ENCODE measurements around the gene CITED2.

The CITED2 gene

GRCh38 chr6:139394027-139394649, 19.7 kb upstream of the CITED2 start:
- ATAC-seq (no peak), DNase-seq (no peak)
- no peak overlapping the region for H3K27ac Mint-ChIP-seq
- peaks cover 7% of the 10 kb centered on the region for H3K27me3 Mint-ChIP-seq
- H3K4me3 Mint-ChIP-seq = no peak overlapping the region
- no peaks in the 10 kb centered on the region for H3K4me1 Mint-ChIP-seq
- H3K9me3 Mint-ChIP-seq = no peaks in the 10 kb centered on the region

GRCh38 chr6:139392794-139393193, 18.3 kb upstream of the CITED2 start:
- DNase-seq (no peak), ATAC-seq (no peak)
- no peak overlapping the region for H3K4me3 Mint-ChIP-seq
- no peaks in the 10 kb centered on the region for H3K9me3 Mint-ChIP-seq
- no peak overlapping the region for H3K27ac Mint-ChIP-seq
- no peaks in the 10 kb centered on the region for H3K4me1 Mint-ChIP-seq
- H3K27me3 Mint-ChIP-seq = peaks cover 5% of the 10 kb centered on the region

GRCh38 chr6:139391709-139392108, 17.3 kb upstream of the CITED2 start:
- no peak overlapping the region for H3K27ac Mint-ChIP-seq
- no peak overlapping the region for H3K4me3 Mint-ChIP-seq
- H3K9me3 Mint-ChIP-seq = no peaks in the 10 kb centered on the region
- H3K4me1 Mint-ChIP-seq = no peaks in the 10 kb centered on the region
- no peaks in the 10 kb centered on the region for H3K27me3 Mint-ChIP-seq
- no peak for DNase-seq
- no peak for ATAC-seq

- Mint-ChIP-seq H3K27me3 (no peaks in the 10 kb centered on the region), H3K9me3 (no peaks in the 10 kb centered on the region), H3K27ac (no peak overlapping the region), H3K4me3 (no peak overlapping the region), H3K4me1 (no peaks in the 10 kb centered on the region)
- ATAC-seq (no peak), DNase-seq (no peak)
Measured at GRCh38 chr6:139390447-139390846, 16.0 kb upstream of the CITED2 start.

GRCh38 chr6:139388384-139388783, 13.9 kb upstream of the CITED2 start:
- Mint-ChIP-seq H3K27ac (no peak overlapping the region), H3K4me3 (no peak overlapping the region), H3K9me3 (no peaks in the 10 kb centered on the region), H3K4me1 (no peaks in the 10 kb centered on the region), H3K27me3 (no peaks in the 10 kb centered on the region)
- ATAC-seq (no peak), DNase-seq (no peak)

- no peaks in the 10 kb centered on the region for H3K9me3 Mint-ChIP-seq
- H3K27me3 Mint-ChIP-seq = no peaks in the 10 kb centered on the region
- ATAC-seq (no peak), DNase-seq (no peak)
- H3K4me3 Mint-ChIP-seq = no peak overlapping the region
- H3K27ac Mint-ChIP-seq = no peak overlapping the region
- H3K4me1 Mint-ChIP-seq = no peaks in the 10 kb centered on the region
Measured at GRCh38 chr6:139386404-139386803, 12.0 kb upstream of the CITED2 start.

GRCh38 chr6:139381216-139381865, 6.9 kb upstream of the CITED2 start:
- ATAC-seq (no peak), DNase-seq (no peak)
- Mint-ChIP-seq H3K4me1 (peaks cover 14% of the 10 kb centered on the region), H3K9me3 (no peaks in the 10 kb centered on the region), H3K27me3 (no peaks in the 10 kb centered on the region), H3K27ac (no peak overlapping the region), H3K4me3 (no peak overlapping the region)

- H3K9me3 Mint-ChIP-seq = no peaks in the 10 kb centered on the region
- H3K27me3 Mint-ChIP-seq = no peaks in the 10 kb centered on the region
- no peak for DNase-seq
- no peak for ATAC-seq
- no peak overlapping the region for H3K4me3 Mint-ChIP-seq
- H3K27ac Mint-ChIP-seq = no peak overlapping the region
- peaks cover 19% of the 10 kb centered on the region for H3K4me1 Mint-ChIP-seq
Measured at GRCh38 chr6:139380611-139381010, 6.2 kb upstream of the CITED2 start.

- Mint-ChIP-seq H3K4me1 (peaks cover 19% of the 10 kb centered on the region), H3K27me3 (no peaks in the 10 kb centered on the region), H3K9me3 (no peaks in the 10 kb centered on the region), H3K27ac (no peak overlapping the region), H3K4me3 (no peak overlapping the region)
- ATAC-seq (no peak), DNase-seq (no peak)
Measured at GRCh38 chr6:139380168-139380567, 5.7 kb upstream of the CITED2 start.

- Mint-ChIP-seq H3K27me3 (no peaks in the 10 kb centered on the region), H3K4me3 (no peak overlapping the region), H3K4me1 (peaks cover 19% of the 10 kb centered on the region), H3K27ac (no peak overlapping the region), H3K9me3 (no peaks in the 10 kb centered on the region)
- no peak for DNase-seq
- no peak for ATAC-seq
Measured at GRCh38 chr6:139378882-139379341, 4.5 kb upstream of the CITED2 start.

GRCh38 chr6:139378226-139378625, 3.8 kb upstream of the CITED2 start:
- ATAC-seq = no peak
- no peak for DNase-seq
- peaks cover 19% of the 10 kb centered on the region for H3K4me1 Mint-ChIP-seq
- H3K27ac Mint-ChIP-seq = no peak overlapping the region
- H3K4me3 Mint-ChIP-seq = no peak overlapping the region
- H3K9me3 Mint-ChIP-seq = no peaks in the 10 kb centered on the region
- H3K27me3 Mint-ChIP-seq = no peaks in the 10 kb centered on the region

GRCh38 chr6:139376604-139377218, 2.3 kb upstream of the CITED2 start:
- ATAC-seq = no peak
- DNase-seq = no peak
- no peak overlapping the region for H3K27ac Mint-ChIP-seq
- no peaks in the 10 kb centered on the region for H3K9me3 Mint-ChIP-seq
- peak overlapping the region; percentile 92 to 96 for H3K4me3 Mint-ChIP-seq
- H3K27me3 Mint-ChIP-seq = no peaks in the 10 kb centered on the region
- H3K4me1 Mint-ChIP-seq = peaks cover 19% of the 10 kb centered on the region

- Mint-ChIP-seq H3K9me3 (no peaks in the 10 kb centered on the region), H3K27ac (peak overlapping the region; percentile 98 to 99), H3K4me3 (peak overlapping the region; percentile 92 to 96), H3K4me1 (peaks cover 26% of the 10 kb centered on the region), H3K27me3 (no peaks in the 10 kb centered on the region)
- DNase-seq = no peak
- ATAC-seq = no peak
Measured at GRCh38 chr6:139376017-139376330, 1.5 kb upstream of the CITED2 start.

- H3K9me3 Mint-ChIP-seq = no peaks in the 10 kb centered on the region
- H3K4me3 Mint-ChIP-seq = peak overlapping the region; percentile 92 to 96
- H3K27ac Mint-ChIP-seq = peak overlapping the region; percentile 98 to 99
- no peaks in the 10 kb centered on the region for H3K27me3 Mint-ChIP-seq
- H3K4me1 Mint-ChIP-seq = peaks cover 31% of the 10 kb centered on the region
- peak; percentile 55 for ATAC-seq
- DNase-seq = peak; percentile 84 to 87
Measured at GRCh38 chr6:139375226-139376016, 973 bp upstream of the CITED2 start.

GRCh38 chr6:139373928-139374356, 506 bp downstream of the CITED2 start:
- H3K27ac Mint-ChIP-seq = peak overlapping the region; percentile 99
- no peaks in the 10 kb centered on the region for H3K27me3 Mint-ChIP-seq
- ATAC-seq = peak; percentile 29
- peak overlapping the region; percentile 92 to 96 for H3K4me3 Mint-ChIP-seq
- H3K4me1 Mint-ChIP-seq = peaks cover 40% of the 10 kb centered on the region
- DNase-seq = no peak
- H3K9me3 Mint-ChIP-seq = no peaks in the 10 kb centered on the region
